GM19351 (cell line): Measurements from ENCODE around the gene ACE.

ENCODE experiments used
- ATAC-seq: cut with Tn5 transposase; IDR thresholded peaks from one replicate; pipeline ENCODE4 v1.9.1; 2021; ENCODE audit warnings: mild to moderate bottlenecking, moderate library complexity; ENCODE audit not compliant: unreplicated experiment

The ACE gene

GRCh38 chr17:63474174-63474573 lies 2.7 kb upstream of the ACE start:
- no peak for ATAC-seq

GRCh38 chr17:63474586-63475460 lies 2.0 kb upstream of the ACE start:
- ATAC-seq = no peak

GRCh38 chr17:63475491-63476412 lies 1.1 kb upstream of the ACE start:
- no peak for ATAC-seq

GRCh38 chr17:63476459-63476853 lies 405 bp upstream of the ACE start:
- ATAC-seq = peak; percentile 5

- no peak for ATAC-seq
Observed at GRCh38 chr17:63477480-63478440, 899 bp downstream of the ACE start.

- ATAC-seq = peak; percentile 78
Observed at GRCh38 chr17:63478814-63479494, 2.1 kb downstream of the ACE start.

GRCh38 chr17:63479495-63480184 lies 2.8 kb downstream of the ACE start:
- ATAC-seq = no peak

- no peak for ATAC-seq
Observed at GRCh38 chr17:63480192-63480784, 3.4 kb downstream of the ACE start.

GRCh38 chr17:63480826-63481487 lies 4.1 kb downstream of the ACE start:
- no peak for ATAC-seq

- no peak for ATAC-seq
Observed at GRCh38 chr17:63481488-63481870, 4.6 kb downstream of the ACE start.

- ATAC-seq = no peak
Observed at GRCh38 chr17:63482509-63482908, 5.6 kb downstream of the ACE start.

GRCh38 chr17:63483038-63483437 lies 6.2 kb downstream of the ACE start:
- ATAC-seq = no peak

GRCh38 chr17:63483655-63484575 lies 7.1 kb downstream of the ACE start:
- ATAC-seq = no peak

GRCh38 chr17:63486317-63487013 lies 9.6 kb downstream of the ACE start:
- ATAC-seq = no peak

GRCh38 chr17:63487014-63487339 lies 10.1 kb downstream of the ACE start:
- no peak for ATAC-seq

GRCh38 chr17:63488851-63489250 lies 12.0 kb downstream of the ACE start:
- no peak for ATAC-seq

- ATAC-seq = no peak
Observed at GRCh38 chr17:63489291-63489690, 12.4 kb downstream of the ACE start.
